DOHH2 (cell line): ENCODE results near the gene TRPM5.

ENCODE experiments used
- H3F3A ChIP-seq: fragments of 200-600 bp; sonication (generic), shearing (Covaris generic); 2 replicates; pipeline ENCODE4 v1.6.0; 2016; ENCODE audit warnings: antibody characterized with exemption, mild to moderate bottlenecking; ENCODE audit not compliant: control insufficient read depth, insufficient read depth
- H3K27ac ChIP-seq: fragments of 200-600 bp; sonication (generic); 2 replicates; pipeline ENCODE4 v1.5.1; 2014; ENCODE audit warnings: low read depth, mild to moderate bottlenecking, low read length, moderate library complexity
- H3K27me3 ChIP-seq: fragments of 200-600 bp; sonication (generic); 2 replicates; pipeline ENCODE4 v1.6.1; 2014; ENCODE audit warnings: mild to moderate bottlenecking, low read length, mixed read lengths; ENCODE audit not compliant: control insufficient read depth
- H3K36me3 ChIP-seq: fragments of 200-600 bp; sonication (generic); 2 replicates; pipeline ENCODE4 v1.6.1; 2014; ENCODE audit warnings: mild to moderate bottlenecking, low read length, moderate library complexity, mixed read lengths; ENCODE audit not compliant: control insufficient read depth
- H3K4me1 ChIP-seq: fragments of 200-600 bp; sonication (generic); 2 replicates; pipeline ENCODE4 v1.6.1; 2014; ENCODE audit warnings: mild to moderate bottlenecking, low read length, mixed read lengths; ENCODE audit not compliant: control insufficient read depth
- H3K4me2 ChIP-seq: fragments of 200-600 bp; sonication (generic); 2 replicates; pipeline ENCODE4 v1.6.0; 2014; ENCODE audit warnings: mild to moderate bottlenecking, low read length, moderate library complexity
- H3K4me3 ChIP-seq: fragments of 200-600 bp; sonication (generic); 2 replicates; pipeline ENCODE4 v1.5.1; 2014; ENCODE audit warnings: mild to moderate bottlenecking, low read length, mixed read lengths
- H3K79me2 ChIP-seq: fragments of 200-600 bp; sonication (generic); 2 replicates; pipeline ENCODE4 v1.6.1; 2014; ENCODE audit warnings: mild to moderate bottlenecking, low read length, mixed read lengths; ENCODE audit not compliant: control insufficient read depth
- H3K9me2 ChIP-seq: fragments of 200-600 bp; sonication (generic); replicated peaks from 2 replicates; pipeline ENCODE4 v1.6.1; 2014; ENCODE audit warnings: mild to moderate bottlenecking, low read length, mixed read lengths; ENCODE audit not compliant: control insufficient read depth
- H3K9me3 ChIP-seq: fragments of 200-600 bp; sonication (generic); 2 replicates; pipeline ENCODE4 v1.6.1; 2014; ENCODE audit warnings: antibody characterized with exemption, low read length, mixed read lengths; ENCODE audit not compliant: control insufficient read depth, insufficient read depth
- H4K20me1 ChIP-seq: fragments of 200-600 bp; sonication (generic); 2 replicates; pipeline ENCODE4 v1.6.0; 2014; ENCODE audit warnings: low read depth, mild to moderate bottlenecking, antibody characterized with exemption, low read length, moderate library complexity; ENCODE audit not compliant: control insufficient read depth, insufficient read depth
- CTCF ChIP-seq: fragments of 200-600 bp; sonication (generic); IDR thresholded peaks from one replicate; pipeline ENCODE4 v1.5.1; 2014; ENCODE audit warnings: antibody characterized with exemption, mild to moderate bottlenecking, low read depth, low read length; ENCODE audit not compliant: poor library complexity, severe bottlenecking
- EZH2phosphoT487 ChIP-seq: fragments of 200-600 bp; sonication (generic); IDR thresholded peaks from 2 replicates; pipeline ENCODE4 v1.6.1; 2017; ENCODE audit warnings: borderline replicate concordance, mild to moderate bottlenecking, antibody characterized with exemption, low read length, moderate library complexity, mixed read lengths

The TRPM5 gene

GRCh38 chr11:2468363-2469235 lies 24.3 kb upstream of the TRPM5 start:
- H3K9me2 ChIP-seq: no peaks in the 10 kb centered on the region
- H3K4me1 ChIP-seq: no peaks in the 10 kb centered on the region
- H3K4me3 ChIP-seq: no peak overlapping the region
- H3K36me3 ChIP-seq: no peaks in the 10 kb centered on the region
- no peaks in the 10 kb centered on the region for H3K9me3 ChIP-seq
- H3K27me3 ChIP-seq: no peaks in the 10 kb centered on the region
- H3F3A ChIP-seq: no peaks in the 10 kb centered on the region
- no peak overlapping the region for H3K27ac ChIP-seq
- TF ChIP-seq CTCF (no peak), EZH2phosphoT487 (no peak)
- no peaks in the 10 kb centered on the region for H4K20me1 ChIP-seq
- no peak overlapping the region for H3K4me2 ChIP-seq
- H3K79me2 ChIP-seq: no peaks in the 10 kb centered on the region

GRCh38 chr11:2467695-2468055 lies 23.4 kb upstream of the TRPM5 start:
- no peaks in the 10 kb centered on the region for H3F3A ChIP-seq
- H3K36me3 ChIP-seq: no peaks in the 10 kb centered on the region
- H3K4me3 ChIP-seq: no peak overlapping the region
- H3K4me2 ChIP-seq: no peak overlapping the region
- H3K9me2 ChIP-seq: no peaks in the 10 kb centered on the region
- H4K20me1 ChIP-seq: no peaks in the 10 kb centered on the region
- H3K27me3 ChIP-seq: no peaks in the 10 kb centered on the region
- no peak overlapping the region for H3K27ac ChIP-seq
- H3K9me3 ChIP-seq: no peaks in the 10 kb centered on the region
- TF ChIP-seq EZH2phosphoT487 (no peak), CTCF (no peak)
- no peaks in the 10 kb centered on the region for H3K79me2 ChIP-seq
- no peaks in the 10 kb centered on the region for H3K4me1 ChIP-seq

- H3K9me2 ChIP-seq: no peaks in the 10 kb centered on the region
- H3K27me3 ChIP-seq: no peaks in the 10 kb centered on the region
- H3K4me3 ChIP-seq: no peak overlapping the region
- no peaks in the 10 kb centered on the region for H3K9me3 ChIP-seq
- TF ChIP-seq EZH2phosphoT487 (no peak), CTCF (no peak)
- no peaks in the 10 kb centered on the region for H3F3A ChIP-seq
- no peaks in the 10 kb centered on the region for H3K79me2 ChIP-seq
- no peak overlapping the region for H3K27ac ChIP-seq
- H3K4me2 ChIP-seq: no peak overlapping the region
- H3K4me1 ChIP-seq: no peaks in the 10 kb centered on the region
- no peaks in the 10 kb centered on the region for H4K20me1 ChIP-seq
- no peaks in the 10 kb centered on the region for H3K36me3 ChIP-seq
Observed at GRCh38 chr11:2466869-2467694, 22.8 kb upstream of the TRPM5 start.
